Astrocyte (in vitro differentiated cells and primary cell): Measurements from ENCODE around the gene FAM210B.

Experiments used
- CTCF ChIP-seq: IDR thresholded peaks from 2 replicates; pipeline ENCODE4 v1.5.1; 2011; ENCODE audit warnings: low read depth, mild to moderate bottlenecking, inconsistent platforms, low read length, moderate library complexity; ENCODE audit not compliant: insufficient read depth
- EZH2 ChIP-seq: IDR thresholded peaks from 2 replicates; pipeline ENCODE4 v1.6.1; 2012; ENCODE audit warnings: mild to moderate bottlenecking, low read length, inconsistent platforms; ENCODE audit not compliant: insufficient read depth

- TF ChIP-seq CTCF = no peak
- TF ChIP-seq EZH2 = no peak
Measured at GRCh38 chr20:56378386-56378785, 19.6 kb downstream of the FAM210B start.
